GM12872 (cell line): Measurements from ENCODE around the gene DPP10.

ENCODE experiments used
- TF ChIP-seq, protein P1 (sequence below): IDR thresholded peaks from 3 replicates; pipeline ENCODE4 v1.5.1; 2011; ENCODE audit warnings: low read depth, mild to moderate bottlenecking, low read length, moderate library complexity; ENCODE audit not compliant: insufficient read depth

DPP10 gene

DNA sequence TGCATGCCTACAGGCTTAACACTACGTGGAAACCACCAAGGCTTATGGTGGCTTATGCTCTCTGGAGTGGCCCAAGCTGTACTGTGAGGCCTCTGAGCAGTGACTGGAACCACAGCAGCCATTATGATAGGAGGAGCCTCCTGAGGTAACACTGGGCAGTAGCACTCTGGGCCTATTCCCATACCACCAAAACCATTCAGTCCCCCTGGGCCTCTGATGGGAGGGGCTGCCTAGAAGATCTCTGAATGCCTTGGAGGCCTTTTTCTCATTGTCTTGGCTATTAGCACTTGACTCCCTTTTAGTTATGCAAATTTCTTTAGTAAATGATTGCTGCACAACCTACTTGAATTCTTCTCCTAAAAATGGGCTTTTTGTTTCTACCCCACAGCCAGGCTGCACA is 985.0 kb downstream of the DPP10 start:
- TF ChIP-seq, protein P1, sequence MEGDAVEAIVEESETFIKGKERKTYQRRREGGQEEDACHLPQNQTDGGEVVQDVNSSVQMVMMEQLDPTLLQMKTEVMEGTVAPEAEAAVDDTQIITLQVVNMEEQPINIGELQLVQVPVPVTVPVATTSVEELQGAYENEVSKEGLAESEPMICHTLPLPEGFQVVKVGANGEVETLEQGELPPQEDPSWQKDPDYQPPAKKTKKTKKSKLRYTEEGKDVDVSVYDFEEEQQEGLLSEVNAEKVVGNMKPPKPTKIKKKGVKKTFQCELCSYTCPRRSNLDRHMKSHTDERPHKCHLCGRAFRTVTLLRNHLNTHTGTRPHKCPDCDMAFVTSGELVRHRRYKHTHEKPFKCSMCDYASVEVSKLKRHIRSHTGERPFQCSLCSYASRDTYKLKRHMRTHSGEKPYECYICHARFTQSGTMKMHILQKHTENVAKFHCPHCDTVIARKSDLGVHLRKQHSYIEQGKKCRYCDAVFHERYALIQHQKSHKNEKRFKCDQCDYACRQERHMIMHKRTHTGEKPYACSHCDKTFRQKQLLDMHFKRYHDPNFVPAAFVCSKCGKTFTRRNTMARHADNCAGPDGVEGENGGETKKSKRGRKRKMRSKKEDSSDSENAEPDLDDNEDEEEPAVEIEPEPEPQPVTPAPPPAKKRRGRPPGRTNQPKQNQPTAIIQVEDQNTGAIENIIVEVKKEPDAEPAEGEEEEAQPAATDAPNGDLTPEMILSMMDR: no peak

DNA sequence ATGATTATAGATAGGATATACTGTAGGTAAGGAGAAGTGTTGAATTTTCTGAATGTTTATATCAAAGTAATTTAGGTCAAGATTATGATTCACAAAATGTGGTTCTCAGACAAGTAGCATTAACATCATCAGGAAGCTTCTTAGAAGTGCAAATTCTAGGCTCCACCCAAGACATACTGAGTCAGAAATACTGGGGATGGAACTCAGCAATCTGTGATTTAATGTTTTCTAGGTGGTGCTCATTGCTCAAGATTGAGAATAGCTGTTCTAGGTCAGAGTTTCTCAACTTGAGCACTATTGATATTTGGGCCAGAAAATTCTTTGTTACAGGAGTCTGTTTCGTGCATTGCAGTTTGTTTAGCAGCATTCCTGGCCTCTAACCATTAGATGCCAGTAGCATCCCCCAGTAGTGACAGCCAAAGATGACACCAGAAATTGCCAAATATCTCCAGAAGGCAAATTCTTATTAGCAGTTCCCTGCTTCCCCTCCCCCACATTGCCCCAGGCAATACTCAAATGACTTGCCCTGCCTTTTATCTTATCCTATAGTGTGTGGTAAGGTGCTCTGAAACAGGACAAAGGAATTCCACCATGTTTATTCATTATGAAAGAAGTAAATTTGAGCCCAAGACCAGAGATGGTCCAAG is 1001.2 kb downstream of the DPP10 start:
- TF ChIP-seq, protein P1: no peak

DNA sequence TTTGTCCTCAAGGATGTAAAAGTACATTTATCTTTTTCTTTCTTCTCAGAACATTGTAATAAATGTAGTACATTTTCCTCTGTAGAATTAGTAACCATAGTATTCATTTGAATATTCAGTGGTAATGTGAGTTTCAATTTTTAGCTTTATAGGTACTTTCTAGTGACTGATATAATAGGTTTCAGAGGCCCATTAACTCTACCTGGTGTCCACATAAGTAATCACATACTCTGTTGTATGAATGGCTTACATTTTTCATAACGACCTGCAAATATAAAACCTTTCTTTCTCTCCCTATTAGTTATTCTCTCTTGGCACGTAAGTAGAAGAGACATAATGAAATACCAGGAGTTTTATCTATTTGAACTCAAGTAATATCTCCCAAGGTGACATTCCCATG is 1017.6 kb downstream of the DPP10 start:
- TF ChIP-seq, protein P1: no peak

DNA sequence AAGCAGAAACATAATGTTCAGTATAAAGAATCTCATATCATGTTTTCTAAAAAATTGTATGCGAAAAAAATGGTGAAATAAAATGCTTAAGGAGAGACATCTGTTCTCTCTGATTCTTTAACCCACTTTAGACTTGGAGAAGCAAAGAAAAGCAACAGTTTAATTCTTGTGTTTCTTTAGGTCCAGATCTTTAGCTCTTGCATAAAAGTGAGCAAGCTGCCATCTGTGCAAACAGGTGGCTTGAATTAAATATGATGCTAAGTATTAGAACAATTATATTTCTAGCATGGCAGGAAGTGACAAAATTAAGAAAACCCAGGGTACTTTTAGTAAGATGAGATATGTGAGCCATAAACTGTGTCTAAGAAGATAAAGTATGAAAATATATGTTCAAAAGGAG is 1038.3 kb downstream of the DPP10 start:
- TF ChIP-seq, protein P1: no peak

DNA sequence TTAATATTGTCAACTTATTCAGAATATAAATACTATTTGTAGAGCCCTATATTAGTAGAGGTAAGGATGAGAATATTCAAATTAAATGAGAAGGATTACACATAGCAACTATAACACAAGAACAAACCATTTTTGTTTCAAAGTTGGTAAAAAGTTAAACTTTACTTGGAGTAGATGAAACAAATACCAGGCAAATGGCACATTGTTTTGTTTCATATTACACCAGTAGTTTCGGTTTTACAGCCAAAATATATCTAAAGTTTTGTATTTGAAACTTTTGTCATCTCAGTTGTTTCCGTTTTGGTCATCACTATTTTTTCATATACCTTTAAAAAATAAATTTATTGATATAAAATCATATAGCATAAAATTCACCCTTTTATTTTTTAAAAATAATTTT is 1039.4 kb downstream of the DPP10 start:
- TF ChIP-seq, protein P1: no peak

DNA sequence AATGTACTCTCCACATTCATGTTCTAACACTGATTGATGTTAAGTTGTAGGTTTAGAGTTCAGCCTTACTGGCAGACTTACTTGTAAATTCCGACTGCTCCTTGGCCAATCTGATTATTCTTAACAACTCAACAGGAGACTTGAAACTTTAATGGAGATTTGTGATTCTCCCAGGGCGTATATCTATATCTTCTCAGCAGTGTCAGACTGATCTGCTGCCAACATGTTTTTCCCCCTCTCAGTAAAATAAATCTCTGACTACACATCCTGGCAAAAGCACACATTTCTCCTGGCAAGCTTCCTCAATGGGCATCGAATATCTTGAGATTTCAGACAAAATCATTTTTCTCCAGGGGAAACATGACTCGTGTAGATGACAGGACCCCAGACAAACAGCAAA is 1041.2 kb downstream of the DPP10 start:
- TF ChIP-seq, protein P1: no peak

DNA sequence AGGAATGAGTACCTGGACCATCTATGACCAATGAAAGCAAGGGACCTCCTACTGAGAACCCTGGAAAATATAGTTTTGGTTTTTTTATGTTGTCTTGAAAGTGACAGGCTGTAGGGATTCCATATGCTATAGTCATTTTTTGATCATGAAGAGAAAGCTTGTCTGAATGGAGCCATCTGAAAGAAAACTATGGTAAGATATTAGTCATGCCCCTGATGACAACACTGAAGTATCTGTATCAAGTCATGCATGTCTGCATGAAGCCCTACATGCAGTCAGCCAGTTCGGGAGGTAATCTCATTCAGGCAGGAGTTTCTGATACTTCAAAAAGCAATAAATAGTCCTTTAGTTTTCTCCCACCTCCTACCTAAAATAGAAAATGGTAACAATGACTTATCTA is 1042.0 kb downstream of the DPP10 start:
- TF ChIP-seq, protein P1: no peak
